Peyer's patch (tissue), 4 donors: Measurements from ENCODE around the gene SEPHS2.

ENCODE experiments used
- CTCF ChIP-seq, 6 experiments: fragments of 450-650 bp in 4 of 6; fragments of 200-600 bp in 2 of 6; sonication (generic) in 1 of 6; IDR thresholded peaks; one replicate each; pipeline ENCODE4 v1.5.1; 2017 to 2019; ENCODE audit warnings: antibody characterized with exemption in 6 of 6, mild to moderate bottlenecking in 3 of 6, moderate library complexity in 1 of 6
- POLR2A ChIP-seq, 2 donors: fragments of 450-650 bp; IDR thresholded peaks; one replicate each; pipeline ENCODE4 v1.5.1; 2017; ENCODE audit warnings: antibody characterized with exemption in 2 of 2, mild to moderate bottlenecking in 2 of 2, moderate library complexity in 2 of 2

DNA sequence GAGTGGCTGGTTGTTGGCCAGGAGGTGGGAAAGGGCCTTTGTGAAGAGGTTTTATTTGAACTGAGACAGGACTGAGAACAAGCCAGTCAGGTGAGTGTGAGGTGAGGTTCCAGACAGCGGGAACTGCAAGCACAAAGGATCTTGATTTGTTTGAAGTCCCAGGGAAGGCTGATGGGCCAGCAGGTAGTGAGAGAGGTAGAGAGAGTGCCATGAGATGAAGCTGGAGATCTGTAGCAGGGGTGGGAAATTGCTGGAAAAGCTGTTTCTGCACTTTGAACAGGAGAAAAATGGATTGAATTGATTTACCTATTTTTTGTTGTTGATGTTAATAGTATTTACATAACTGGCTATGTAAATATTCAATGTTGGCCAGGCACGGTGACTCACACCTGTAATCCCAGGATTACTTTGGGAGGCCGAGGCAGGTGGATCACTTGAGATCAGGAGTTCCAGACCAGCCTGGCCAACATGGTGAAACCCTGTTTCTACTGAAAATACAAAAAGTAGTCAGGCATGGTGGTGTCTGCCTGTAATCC, 8.1 kb downstream of the SEPHS2 start:
- TF ChIP-seq CTCF (IDR thresholded peaks at IDR 0.05) (no peak), POLR2A (IDR thresholded peaks at IDR 0.05) (no peak)
